Measurements from ENCODE around the gene KIAA1671. TPM values are rescaled to one million over a fixed set of nuclear protein-coding genes. Genes with fewer than 3 reads are reported as not detected.
A peak's percentile ranks its signal among the peaks of the same experiment; 100 is the strongest.

The KIAA1671 gene
- total RNA-seq, 3 donors from 2014 or later, result 9.8 to 62.8 (median 36.4) TPM

DNA sequence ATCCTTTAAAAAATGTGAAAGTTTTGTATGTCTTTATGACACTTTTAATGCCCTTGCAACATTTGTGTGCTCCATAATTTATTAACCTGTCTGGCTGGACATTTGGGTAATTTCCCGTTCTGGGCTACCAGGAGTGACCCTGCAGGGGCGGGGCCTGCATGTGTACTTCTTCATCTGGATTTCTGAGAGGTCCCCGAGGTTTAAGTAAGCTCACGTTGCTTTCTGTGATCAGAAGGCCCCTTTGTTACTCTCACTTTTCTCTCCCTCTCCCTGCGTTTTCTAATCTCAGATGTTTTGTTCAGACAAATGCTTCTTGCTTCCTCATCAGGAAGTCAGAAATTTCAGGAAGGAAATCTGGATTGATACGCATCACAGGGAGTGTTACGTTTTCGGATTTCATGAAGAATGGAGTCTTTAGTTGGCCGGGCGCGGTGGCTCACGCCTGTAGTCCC lies 168.3 kb downstream of the KIAA1671 start:
- no peak for TF ChIP-seq POLR2A (IDR thresholded peaks at IDR 0.05)
- peak in 1 of 3 donors; percentile 18 for TF ChIP-seq POLR2AphosphoS5 (IDR thresholded peaks at IDR 0.05)
- H3K9me3 ChIP-seq, result no peaks in the 10 kb centered on the region
- peaks cover 3 to 4% of the 10 kb centered on the region in 2 donors for H3K4me1 ChIP-seq
- peak overlapping the region; percentile 95 to 96 for H3K27ac ChIP-seq
- no peaks in the 10 kb centered on the region for H3K36me3 ChIP-seq
- peak overlapping the region in 1 of 3 donors; percentile 12 for H3K4me3 ChIP-seq
- no peaks in the 10 kb centered on the region for H3K27me3 ChIP-seq
- intact Hi-C loops (cut with DNase I; ENCODE audit: low total_unique reads), result no loop called here
- DNase-seq (ENCODE audit: low spot score in 2 of 2), result peak in 1 of 2 donors; percentile 62

DNA sequence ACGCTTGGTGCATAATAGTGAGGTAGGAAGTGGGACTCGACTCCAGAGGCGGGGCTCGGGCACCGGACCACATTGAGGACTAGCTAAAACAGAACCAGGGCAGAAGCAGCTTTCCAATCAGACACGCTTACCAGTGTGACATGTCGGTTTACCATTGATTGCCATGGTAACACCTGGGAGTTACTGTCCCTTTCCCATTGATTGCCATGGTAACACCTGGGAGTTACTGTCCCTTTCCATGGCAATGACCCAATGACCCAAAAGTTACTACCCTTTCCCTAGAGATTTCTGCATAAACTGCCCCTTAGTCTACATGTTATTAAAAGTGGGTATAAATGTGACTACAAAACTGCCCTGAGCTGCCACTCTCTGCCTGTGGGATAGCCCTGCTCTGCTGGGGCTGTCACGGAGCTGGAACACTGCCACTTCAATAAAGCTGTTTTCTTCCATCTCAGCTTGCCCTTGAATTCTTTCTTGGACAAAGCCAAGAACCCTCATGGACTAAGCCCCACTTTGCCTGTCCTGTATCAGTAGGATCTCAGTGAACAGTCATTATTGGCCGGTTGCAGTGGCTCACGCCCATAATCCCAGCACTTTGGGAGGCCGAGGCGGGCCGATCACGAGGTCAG lies 169.7 kb downstream of the KIAA1671 start:
- intact Hi-C loops (cut with DNase I; ENCODE audit: low total_unique reads), result no loop called here
- no peaks in the 10 kb centered on the region for H3K36me3 ChIP-seq
- H3K27ac ChIP-seq, result peak overlapping the region; percentile 95 to 96
- H3K9me3 ChIP-seq, result no peaks in the 10 kb centered on the region
- H3K27me3 ChIP-seq, result no peaks in the 10 kb centered on the region
- DNase-seq (ENCODE audit: low spot score in 2 of 2), result no peak
- peaks cover 4 to 10% of the 10 kb centered on the region in 2 donors for H3K4me1 ChIP-seq
- H3K4me3 ChIP-seq, result no peak overlapping the region
- TF ChIP-seq POLR2A (IDR thresholded peaks at IDR 0.05) (no peak), CTCF (IDR thresholded peaks at IDR 0.05) (no peak), POLR2AphosphoS5 (IDR thresholded peaks at IDR 0.05) (no peak)

DNA sequence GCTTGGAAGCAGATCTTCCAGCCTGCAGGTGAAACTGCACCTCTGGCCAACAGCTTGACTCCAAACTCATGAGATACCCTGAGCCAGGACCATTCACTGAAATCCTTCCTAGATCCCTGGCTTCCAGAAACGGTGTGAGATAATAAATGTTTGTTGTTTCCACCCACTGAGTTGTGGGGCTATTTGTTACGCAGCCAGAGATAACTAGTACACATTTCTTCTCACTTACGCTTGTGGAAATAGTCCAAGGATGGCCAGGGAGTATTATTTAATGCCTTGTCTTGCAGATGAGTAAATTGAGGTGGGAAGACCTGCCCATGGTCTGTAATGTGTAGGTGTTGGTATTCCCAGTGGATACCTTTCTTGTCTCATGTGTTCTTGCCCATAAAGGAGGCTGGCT lies 171.2 kb downstream of the KIAA1671 start:
- intact Hi-C loops (cut with DNase I; ENCODE audit: low total_unique reads), result no loop called here
- peak overlapping the region; percentile 70 to 96 for H3K27ac ChIP-seq

DNA sequence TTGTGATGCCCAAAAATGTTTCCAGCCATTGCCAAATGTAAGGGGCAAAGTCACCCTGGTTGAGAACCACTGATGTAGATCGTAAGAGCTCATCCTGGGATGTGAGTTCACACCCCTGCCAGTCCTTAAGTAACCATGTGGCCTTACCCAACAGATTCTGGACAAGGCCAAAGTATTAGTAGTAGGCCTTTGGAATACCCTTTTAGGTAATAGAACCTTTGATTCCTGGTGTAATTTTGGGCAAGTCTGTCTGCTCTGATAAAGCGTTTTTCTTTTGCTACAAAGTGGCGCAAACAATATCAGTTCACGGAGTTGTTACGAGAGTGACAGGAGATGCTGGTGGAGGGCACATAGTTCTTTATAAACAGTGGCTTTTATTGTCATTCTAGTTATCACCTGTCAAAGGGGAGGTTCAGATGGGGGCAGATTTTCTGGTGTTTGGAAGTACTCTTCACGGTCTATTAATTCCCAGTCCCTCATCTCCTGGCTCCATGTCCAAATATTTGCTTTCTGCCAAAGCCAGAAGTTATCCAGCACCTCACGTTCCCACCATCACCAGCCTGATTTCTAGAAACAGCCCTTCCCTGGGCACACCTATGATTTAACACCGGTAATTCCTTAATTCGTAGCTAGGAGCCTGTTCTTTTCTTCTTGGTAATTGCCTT lies 173.3 kb downstream of the KIAA1671 start:
- no peak overlapping the region for H3K4me3 ChIP-seq
- TF ChIP-seq POLR2AphosphoS5 (IDR thresholded peaks at IDR 0.05), result no peak
- TF ChIP-seq POLR2A (IDR thresholded peaks at IDR 0.05), result no peak
- no peak for TF ChIP-seq CTCF (IDR thresholded peaks at IDR 0.05)
- DNase-seq (ENCODE audit: low spot score in 2 of 2), result no peak
- no peaks in the 10 kb centered on the region for H3K36me3 ChIP-seq
- H3K27ac ChIP-seq, result peak overlapping the region in 1 of 2 donors; percentile 96
- no peaks in the 10 kb centered on the region for H3K27me3 ChIP-seq
- no peaks in the 10 kb centered on the region for H3K9me3 ChIP-seq
- intact Hi-C loops (cut with DNase I; ENCODE audit: low total_unique reads), result no loop called here
- H3K4me1 ChIP-seq, result peaks cover 3 to 22% of the 10 kb centered on the region in 2 donors

More for the DNA sequence above, 171.2 kb downstream of the KIAA1671 start:
- DNase-seq (ENCODE audit: low spot score in 2 of 2), result no peak
- Histone ChIP-seq H3K27me3 (no peaks in the 10 kb centered on the region), H3K4me1 (peaks cover 4 to 20% of the 10 kb centered on the region in 2 donors), H3K4me3 (no peak overlapping the region), H3K9me3 (no peaks in the 10 kb centered on the region), H3K36me3 (no peaks in the 10 kb centered on the region)
- TF ChIP-seq CTCF (IDR thresholded peaks at IDR 0.05) (no peak), POLR2A (IDR thresholded peaks at IDR 0.05) (no peak), POLR2AphosphoS5 (IDR thresholded peaks at IDR 0.05) (no peak)

- TF ChIP-seq POLR2AphosphoS5 (IDR thresholded peaks at IDR 0.05), result no peak
- TF ChIP-seq CTCF (IDR thresholded peaks at IDR 0.05), result no peak
- TF ChIP-seq POLR2A (IDR thresholded peaks at IDR 0.05), result no peak
- intact Hi-C loops (cut with DNase I; ENCODE audit: low total_unique reads), result no loop called here
- H3K36me3 ChIP-seq, result no peaks in the 10 kb centered on the region
- H3K27me3 ChIP-seq, result no peaks in the 10 kb centered on the region
- H3K4me3 ChIP-seq, result no peak overlapping the region
- H3K27ac ChIP-seq, result peak overlapping the region in 1 of 2 donors; percentile 96
- H3K9me3 ChIP-seq, result no peaks in the 10 kb centered on the region
- peaks cover 7 to 29% of the 10 kb centered on the region in 2 donors for H3K4me1 ChIP-seq
- no peak for DNase-seq (ENCODE audit: low spot score in 2 of 2)
Measured at GRCh38 chr22:25126510-25126909, 174.0 kb downstream of the KIAA1671 start.

Measured in breast epithelium (tissue), 4 donors.